Body of pancreas (tissue), 4 donors: ENCODE results near the gene CLEC1B. TPM values are rescaled to one million over a fixed set of nuclear protein-coding genes. Genes with fewer than 3 reads are reported as not detected.

Source experiments
- ATAC-seq: fragments of 150-250 bp; one replicate; pipeline ENCODE4 v1.9.1; 2016
- DNase-seq, 4 donors: peaks; one replicate each; pipeline ENCODE4 v3.0.0-alpha.2; 2019
- H3K27ac ChIP-seq, 4 donors: fragments of 200-600 bp; sonication (generic); 1 replicate in 3 of 4; 2 replicates in 1 of 4; pipeline versions ENCODE4 v1.5.1 to v1.6.1; 2016 to 2019; ENCODE audit warnings: mild to moderate bottlenecking in 1 of 4, mixed read lengths in 1 of 4, moderate library complexity in 1 of 4
- H3K27me3 ChIP-seq, 2 donors: fragments of 200-600 bp; sonication (generic); one replicate each; pipeline ENCODE4 v1.6.0; 2016; ENCODE audit warnings: mild to moderate bottlenecking in 1 of 2
- H3K36me3 ChIP-seq, 2 donors: fragments of 200-600 bp; sonication (generic); replicated peaks in 1 of 2; 2 replicates each; pipeline ENCODE4 v1.5.1; 2016; ENCODE audit warnings: low read depth in 2 of 2; ENCODE audit not compliant: insufficient read depth in 1 of 2
- H3K4me1 ChIP-seq: fragments of 200-600 bp; sonication (generic); one replicate; pipeline ENCODE4 v1.6.0; 2016
- H3K4me3 ChIP-seq, 2 donors: fragments of 200-600 bp; sonication (generic); 1 replicate in 1 of 2; 2 replicates in 1 of 2; pipeline ENCODE4 v1.5.1; 2016 to 2019
- H3K9me3 ChIP-seq, 3 donors: fragments of 200-600 bp; sonication (generic); 1 replicate in 2 of 3; 2 replicates in 1 of 3; pipeline ENCODE4 v1.5.1; 2016
- POLR2A ChIP-seq, 3 donors: fragments of 450-650 bp; IDR thresholded peaks; one replicate each; pipeline ENCODE4 v1.6.1; 2016; ENCODE audit warnings: antibody characterized with exemption in 3 of 3, mild to moderate bottlenecking in 2 of 3
- WGBS, 2 donors: methylation state at CpG; one replicate each; pipeline ENCODE4 v1.1.5; 2017; 5-methylcytosine and 5-hydroxymethylcytosine counted together
- intact Hi-C: fragments of 100-400 bp; cut with DNase I; formaldehyde crosslinking; loops from one replicate; pipeline ENCODE4 v1.15.1; 2023
- total RNA-seq, 2 donors: library from RNA; depleted of rRNA; stranded (reverse); fragments of >200 nt; gene quantifications; one replicate each; pipeline ENCODE4 v1.1.0, GENCODE V29; 2016
- TF ChIP-seq, protein P1 (sequence below), 7 experiments: fragments of 450-650 bp in 4 of 7; fragments of 200-600 bp in 3 of 7; sonication (generic) in 3 of 7; IDR thresholded peaks; one replicate each; pipeline ENCODE4 v1.5.1; 2016 to 2019; ENCODE audit warnings: antibody characterized with exemption in 7 of 7

The CLEC1B gene
- total RNA-seq, 2 donors from 2014 or later = not detected

DNA sequence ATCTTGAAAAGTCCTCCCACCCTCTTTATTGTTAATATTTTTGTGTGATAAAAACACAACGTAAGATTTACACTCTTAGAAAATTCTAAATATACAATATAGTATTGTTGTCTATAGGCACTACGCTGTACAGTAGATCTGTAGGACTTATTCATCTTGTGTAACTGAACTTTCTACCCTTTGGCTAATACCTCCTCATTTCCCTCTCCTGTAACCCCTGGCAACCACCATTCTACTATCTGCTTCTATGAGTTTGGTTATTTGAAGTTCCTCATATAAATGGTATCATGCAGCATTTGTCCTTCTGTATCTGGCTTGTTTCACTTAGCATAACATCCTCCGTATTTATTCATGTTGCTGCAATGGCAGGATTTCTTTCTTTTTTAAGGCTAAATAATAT, 26.3 kb upstream of the CLEC1B start:
- DNase-seq (no peak), ATAC-seq (no peak)
- Histone ChIP-seq H3K4me3 (no peak overlapping the region), H3K27ac (no peak overlapping the region), H3K9me3 (no peaks in the 10 kb centered on the region), H3K27me3 (no peaks in the 10 kb centered on the region), H3K4me1 (no peaks in the 10 kb centered on the region), H3K36me3 (no peaks in the 10 kb centered on the region)
- no peak for TF ChIP-seq POLR2A (IDR thresholded peaks at IDR 0.05)
- TF ChIP-seq, protein P1, sequence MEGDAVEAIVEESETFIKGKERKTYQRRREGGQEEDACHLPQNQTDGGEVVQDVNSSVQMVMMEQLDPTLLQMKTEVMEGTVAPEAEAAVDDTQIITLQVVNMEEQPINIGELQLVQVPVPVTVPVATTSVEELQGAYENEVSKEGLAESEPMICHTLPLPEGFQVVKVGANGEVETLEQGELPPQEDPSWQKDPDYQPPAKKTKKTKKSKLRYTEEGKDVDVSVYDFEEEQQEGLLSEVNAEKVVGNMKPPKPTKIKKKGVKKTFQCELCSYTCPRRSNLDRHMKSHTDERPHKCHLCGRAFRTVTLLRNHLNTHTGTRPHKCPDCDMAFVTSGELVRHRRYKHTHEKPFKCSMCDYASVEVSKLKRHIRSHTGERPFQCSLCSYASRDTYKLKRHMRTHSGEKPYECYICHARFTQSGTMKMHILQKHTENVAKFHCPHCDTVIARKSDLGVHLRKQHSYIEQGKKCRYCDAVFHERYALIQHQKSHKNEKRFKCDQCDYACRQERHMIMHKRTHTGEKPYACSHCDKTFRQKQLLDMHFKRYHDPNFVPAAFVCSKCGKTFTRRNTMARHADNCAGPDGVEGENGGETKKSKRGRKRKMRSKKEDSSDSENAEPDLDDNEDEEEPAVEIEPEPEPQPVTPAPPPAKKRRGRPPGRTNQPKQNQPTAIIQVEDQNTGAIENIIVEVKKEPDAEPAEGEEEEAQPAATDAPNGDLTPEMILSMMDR (IDR thresholded peaks at IDR 0.05) = no peak
- WGBS, 2 donors = 59 to 64% methylated on average over 3 of the region's 3 CpGs
- intact Hi-C loops = no loop called here

DNA sequence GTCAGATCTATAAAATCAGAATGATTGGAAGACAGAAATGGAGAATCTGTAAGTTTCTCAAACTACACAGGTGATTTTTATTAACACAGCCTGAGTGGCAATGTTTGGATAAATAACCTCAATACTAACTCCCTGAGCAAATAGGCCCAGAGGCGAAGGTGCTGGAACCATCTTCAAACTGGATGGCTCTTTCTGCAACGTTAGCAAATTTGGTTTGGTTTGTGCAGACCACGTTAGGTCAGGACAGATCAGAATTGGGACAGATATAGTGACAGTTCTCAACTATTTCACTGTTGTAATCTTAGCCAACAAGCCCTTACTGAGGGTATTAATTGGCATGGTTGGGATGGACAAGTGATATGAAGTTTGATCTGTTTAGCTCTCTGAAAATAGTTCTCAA, 22.4 kb upstream of the CLEC1B start:
- Histone ChIP-seq H3K27me3 (no peaks in the 10 kb centered on the region), H3K4me3 (no peak overlapping the region), H3K27ac (no peak overlapping the region), H3K4me1 (no peaks in the 10 kb centered on the region), H3K9me3 (no peaks in the 10 kb centered on the region), H3K36me3 (no peaks in the 10 kb centered on the region)
- ATAC-seq (no peak), DNase-seq (no peak)
- TF ChIP-seq POLR2A (IDR thresholded peaks at IDR 0.05) = no peak
- WGBS, 2 donors = 52 to 64% methylated on average over 3 of the region's 3 CpGs
- intact Hi-C loops = no loop called here

DNA sequence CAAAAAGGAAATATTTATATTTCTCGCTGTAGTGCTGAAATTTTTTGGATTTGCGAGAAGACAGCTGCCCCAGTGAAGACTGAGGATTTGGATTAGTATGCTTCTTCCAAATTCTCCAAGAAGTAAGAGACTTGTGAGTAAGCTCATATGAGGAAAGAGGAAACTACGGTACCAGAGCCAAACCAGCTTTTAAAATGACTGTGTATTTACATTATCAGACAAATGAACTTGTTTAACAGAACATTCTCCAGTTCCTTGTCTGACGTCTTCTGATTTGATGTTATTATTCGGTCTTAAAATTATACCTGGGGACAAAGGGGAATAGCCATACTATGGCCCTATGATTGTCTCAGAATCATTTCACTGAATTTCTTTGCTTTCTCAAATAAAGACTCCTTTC, 19.5 kb upstream of the CLEC1B start:
- no peaks in the 10 kb centered on the region for H3K4me1 ChIP-seq
- no peak overlapping the region for H3K4me3 ChIP-seq
- no peaks in the 10 kb centered on the region for H3K9me3 ChIP-seq
- no peaks in the 10 kb centered on the region for H3K36me3 ChIP-seq
- DNase-seq (no peak), ATAC-seq (no peak)
- H3K27ac ChIP-seq = no peak overlapping the region
- no peaks in the 10 kb centered on the region for H3K27me3 ChIP-seq
- no peak for TF ChIP-seq POLR2A (IDR thresholded peaks at IDR 0.05)
- TF ChIP-seq, protein P1 (IDR thresholded peaks at IDR 0.05) = no peak
- intact Hi-C loops = no loop called here
- WGBS, 2 donors = 47 to 57% methylated on average over 5 of the region's 5 CpGs

DNA sequence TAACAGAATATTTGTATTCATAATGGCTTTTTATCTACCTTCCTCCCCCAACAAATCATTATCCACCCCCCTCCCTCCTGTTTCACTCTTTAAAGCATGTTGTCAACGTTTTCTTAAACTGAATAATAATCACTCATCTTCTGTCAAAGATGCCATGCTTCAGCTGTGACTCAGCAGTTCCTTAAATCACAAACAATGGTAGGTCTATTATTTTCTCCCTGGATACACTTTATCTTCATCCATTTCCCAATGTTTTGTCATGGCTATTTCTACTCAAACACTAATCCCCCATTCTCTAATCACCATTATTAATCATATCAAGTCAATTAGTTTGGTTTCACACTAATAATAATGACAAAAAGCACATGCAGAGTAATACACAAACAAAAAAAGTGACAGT, 18.0 kb upstream of the CLEC1B start:
- no peaks in the 10 kb centered on the region for H3K27me3 ChIP-seq
- no peaks in the 10 kb centered on the region for H3K4me1 ChIP-seq
- H3K9me3 ChIP-seq = no peaks in the 10 kb centered on the region
- H3K4me3 ChIP-seq = no peak overlapping the region
- no peak overlapping the region for H3K27ac ChIP-seq
- 0% methylated on average over 1 of the region's 1 CpG for WGBS, 2 donors
- ATAC-seq (no peak), DNase-seq (no peak)
- H3K36me3 ChIP-seq = no peaks in the 10 kb centered on the region
- TF ChIP-seq, protein P1 (IDR thresholded peaks at IDR 0.05) = no peak
- TF ChIP-seq POLR2A (IDR thresholded peaks at IDR 0.05) = no peak
- intact Hi-C loops = no loop called here

DNA sequence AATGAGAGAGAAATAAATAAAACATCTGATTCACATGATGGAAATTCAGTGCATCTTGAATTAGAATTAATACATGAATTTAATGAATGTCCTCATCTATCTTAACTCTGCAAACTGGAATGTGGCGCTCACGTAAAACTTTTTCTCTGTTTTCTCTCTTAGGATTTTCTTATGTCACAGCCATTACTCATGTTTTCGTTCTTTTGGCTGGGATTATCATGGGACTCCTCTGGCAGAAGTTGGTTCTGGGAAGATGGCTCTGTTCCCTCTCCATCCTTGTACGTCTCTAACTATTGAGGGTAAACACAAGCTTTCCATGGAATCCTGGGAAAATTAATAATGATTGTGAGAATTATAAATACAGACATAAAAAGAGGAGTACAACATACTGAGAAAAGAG, 16.5 kb upstream of the CLEC1B start:
- Histone ChIP-seq H3K4me3 (no peak overlapping the region), H3K9me3 (no peaks in the 10 kb centered on the region), H3K4me1 (no peaks in the 10 kb centered on the region), H3K27me3 (no peaks in the 10 kb centered on the region), H3K27ac (no peak overlapping the region), H3K36me3 (no peaks in the 10 kb centered on the region)
- 70 to 73% methylated on average over 4 of the region's 4 CpGs for WGBS, 2 donors
- intact Hi-C loops = no loop called here
- no peak for DNase-seq
- ATAC-seq = no peak
- TF ChIP-seq, protein P1 (IDR thresholded peaks at IDR 0.05) = no peak
- no peak for TF ChIP-seq POLR2A (IDR thresholded peaks at IDR 0.05)
